K562 (cell line): ENCODE results near the gene NLRX1. TPM values are rescaled to one million over a fixed set of nuclear protein-coding genes. Genes with fewer than 3 reads are reported as not detected.

Experiments used
- BACH1 ChIP-seq: fragments of 200-800 bp; sonication (Bioruptor generic); IDR thresholded peaks from 2 replicates; pipeline ENCODE4 v1.6.1; 2016; ENCODE audit warnings: missing genetic modification characterization, missing compliant biosample characterization
- CHD7 ChIP-seq: fragments of 200-600 bp; sonication (generic); IDR thresholded peaks from one replicate; pipeline ENCODE4 v1.6.1; 2012; ENCODE audit warnings: mild to moderate bottlenecking, low read depth, low read length, inconsistent platforms
- PHF20 ChIP-seq: fragments of 450-650 bp; IDR thresholded peaks from 2 replicates; pipeline ENCODE4 v1.6.1; 2018; ENCODE audit not compliant: partially characterized antibody
- PHF21A ChIP-seq: fragments of 450-650 bp; IDR thresholded peaks from 2 replicates; pipeline ENCODE4 v1.6.1; 2017; ENCODE audit warnings: low read depth, borderline replicate concordance
- POLR2AphosphoS2 ChIP-seq: IDR thresholded peaks from 2 replicates; pipeline ENCODE4 v1.6.1; 2012; ENCODE audit warnings: low read length, improper control_type of control experiment
- RCOR1 ChIP-seq, 2 experiments: IDR thresholded peaks; 2 replicates each; pipeline ENCODE4 v1.6.1; 2012; ENCODE audit warnings: low read depth in 2 of 2, low read length in 2 of 2, borderline replicate concordance in 1 of 2, improper control_type of control experiment in 1 of 2
- SAP30 ChIP-seq: fragments of 200-600 bp; sonication (generic); IDR thresholded peaks from 2 replicates; pipeline ENCODE4 v1.6.1; 2012; ENCODE audit warnings: borderline replicate concordance, low read depth, mild to moderate bottlenecking, moderate library complexity, low read length, control low read depth, inconsistent platforms; ENCODE audit not compliant: insufficient read depth, poor library complexity, severe bottlenecking
- SMARCE1 ChIP-seq: fragments of 450-650 bp; IDR thresholded peaks from 2 replicates; pipeline ENCODE4 v1.7.1; 2016; ENCODE audit warnings: mild to moderate bottlenecking
- TAF7 ChIP-seq: fragments of 450-650 bp; IDR thresholded peaks from 2 replicates; pipeline ENCODE4 v1.6.1; 2016; ENCODE audit warnings: missing genetic modification characterization, missing compliant biosample characterization
- polyA plus RNA-seq, 8 experiments: library from polyadenylated mRNA; depleted of rRNA in 4 of 8; stranded (reverse) in 5 of 8; unstranded in 3 of 8; fragments of >200 nt; fragmentation: Nextera tagmentation in 2 of 8; fragmentation: Illumina TruSeq in 1 of 8; extraction: Ambion mirVana in 2 of 8; extraction: Trizol in 1 of 8; gene quantifications; 2 replicates each; pipeline versions ENCODE4 v1.2.1 to v1.2.3, GENCODE V29; 2011 to 2014; ENCODE audit warnings: inconsistent platforms in 1 of 8, missing spikeins in 1 of 8
- total RNA-seq, 7 experiments: library from RNA; depleted of rRNA in 6 of 7; stranded (reverse); fragments of >200 nt in 6 of 7; fragmentation: Illumina TruSeq in 2 of 7; extraction: Trizol in 2 of 7; gene quantifications; 2 replicates each; pipeline versions ENCODE4 v1.2.1 to v1.2.3, GENCODE V29; 2011 to 2021; ENCODE audit warnings: low replicate concordance in 1 of 7
- TF ChIP-seq, protein P1 (sequence below): fragments of 250-450 bp; sonication (Bioruptor Pico); IDR thresholded peaks from 2 replicates; pipeline ENCODE4 v1.8.0; 2022; ENCODE audit warnings: moderate library complexity, mild to moderate bottlenecking, inconsistent platforms
- TF ChIP-seq, protein P2 (sequence below): fragments of 250-450 bp; sonication (Bioruptor Pico); IDR thresholded peaks from 2 replicates; pipeline ENCODE4 v1.9.0; 2021; ENCODE audit warnings: mild to moderate bottlenecking, inconsistent platforms
- TF ChIP-seq, protein P3 (sequence below): fragments of 250-450 bp; sonication (Bioruptor Pico); IDR thresholded peaks from 2 replicates; pipeline ENCODE4 v1.8.0; 2022; ENCODE audit warnings: inconsistent platforms, mild to moderate bottlenecking, moderate library complexity, borderline replicate concordance

The NLRX1 gene
- total and polyA plus RNA-seq, 9 of the 15 experiments (the other 6 are each of a cell fraction or from before 2014, with no cell fraction given) = 0.04 to 2.3 (median 0.69) TPM

DNA sequence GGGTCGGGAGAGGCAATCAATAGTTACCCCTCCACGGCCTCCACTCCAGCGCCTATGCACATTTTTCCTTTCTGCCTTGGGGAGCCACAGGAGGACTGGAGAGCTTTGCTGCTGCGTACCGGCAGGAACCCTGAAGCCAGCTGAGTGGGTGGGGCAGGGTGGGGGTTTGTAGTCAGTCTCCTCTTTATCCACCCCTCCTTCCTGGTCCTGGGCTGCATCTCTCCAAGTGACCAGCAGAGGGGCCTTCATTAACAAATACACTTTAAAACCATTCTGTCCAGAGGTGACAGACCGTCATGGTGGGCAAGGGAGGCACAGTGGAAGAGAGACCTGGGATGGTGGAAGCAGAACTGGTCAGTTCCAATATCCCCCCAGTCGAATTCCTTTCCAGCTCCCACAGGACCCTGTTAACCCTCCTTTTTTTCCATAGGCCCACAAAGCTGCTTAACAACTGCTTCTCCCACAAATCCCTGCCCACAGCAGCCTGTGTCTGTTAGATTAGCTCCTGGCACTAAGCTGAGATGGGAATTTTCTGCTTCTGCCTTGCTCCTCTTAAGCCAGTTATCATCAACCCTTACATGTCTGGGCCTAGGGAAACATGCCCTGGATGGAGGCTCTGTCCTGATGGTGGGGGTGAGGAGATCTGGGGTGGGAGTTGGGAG is 23.6 kb upstream of the NLRX1 start (continued):
- peak in 1 of 2 experiments; percentile 59; a peak in 2 of 4 replicates for TF ChIP-seq RCOR1 (IDR thresholded peaks at IDR 0.05; ENCODE audit: borderline replicate concordance in 1 of 2, low read depth in 2 of 2, low read length in 2 of 2)
- TF ChIP-seq PHF20 = no peak
- TF ChIP-seq, protein P1, sequence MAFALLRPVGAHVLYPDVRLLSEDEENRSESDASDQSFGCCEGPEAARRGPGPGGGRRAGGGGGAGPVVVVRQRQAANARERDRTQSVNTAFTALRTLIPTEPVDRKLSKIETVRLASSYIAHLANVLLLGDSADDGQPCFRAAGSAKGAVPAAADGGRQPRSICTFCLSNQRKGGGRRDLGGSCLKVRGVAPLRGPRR = no peak
- no peak for TF ChIP-seq SAP30
- TF ChIP-seq BACH1 = no peak
- TF ChIP-seq POLR2AphosphoS2 = no peak
- TF ChIP-seq PHF21A = no peak
- TF ChIP-seq, protein P2, sequence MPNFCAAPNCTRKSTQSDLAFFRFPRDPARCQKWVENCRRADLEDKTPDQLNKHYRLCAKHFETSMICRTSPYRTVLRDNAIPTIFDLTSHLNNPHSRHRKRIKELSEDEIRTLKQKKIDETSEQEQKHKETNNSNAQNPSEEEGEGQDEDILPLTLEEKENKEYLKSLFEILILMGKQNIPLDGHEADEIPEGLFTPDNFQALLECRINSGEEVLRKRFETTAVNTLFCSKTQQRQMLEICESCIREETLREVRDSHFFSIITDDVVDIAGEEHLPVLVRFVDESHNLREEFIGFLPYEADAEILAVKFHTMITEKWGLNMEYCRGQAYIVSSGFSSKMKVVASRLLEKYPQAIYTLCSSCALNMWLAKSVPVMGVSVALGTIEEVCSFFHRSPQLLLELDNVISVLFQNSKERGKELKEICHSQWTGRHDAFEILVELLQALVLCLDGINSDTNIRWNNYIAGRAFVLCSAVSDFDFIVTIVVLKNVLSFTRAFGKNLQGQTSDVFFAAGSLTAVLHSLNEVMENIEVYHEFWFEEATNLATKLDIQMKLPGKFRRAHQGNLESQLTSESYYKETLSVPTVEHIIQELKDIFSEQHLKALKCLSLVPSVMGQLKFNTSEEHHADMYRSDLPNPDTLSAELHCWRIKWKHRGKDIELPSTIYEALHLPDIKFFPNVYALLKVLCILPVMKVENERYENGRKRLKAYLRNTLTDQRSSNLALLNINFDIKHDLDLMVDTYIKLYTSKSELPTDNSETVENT (CRISPR knock-in tag) = no peak
- no peak for TF ChIP-seq SMARCE1
- TF ChIP-seq, protein P3, sequence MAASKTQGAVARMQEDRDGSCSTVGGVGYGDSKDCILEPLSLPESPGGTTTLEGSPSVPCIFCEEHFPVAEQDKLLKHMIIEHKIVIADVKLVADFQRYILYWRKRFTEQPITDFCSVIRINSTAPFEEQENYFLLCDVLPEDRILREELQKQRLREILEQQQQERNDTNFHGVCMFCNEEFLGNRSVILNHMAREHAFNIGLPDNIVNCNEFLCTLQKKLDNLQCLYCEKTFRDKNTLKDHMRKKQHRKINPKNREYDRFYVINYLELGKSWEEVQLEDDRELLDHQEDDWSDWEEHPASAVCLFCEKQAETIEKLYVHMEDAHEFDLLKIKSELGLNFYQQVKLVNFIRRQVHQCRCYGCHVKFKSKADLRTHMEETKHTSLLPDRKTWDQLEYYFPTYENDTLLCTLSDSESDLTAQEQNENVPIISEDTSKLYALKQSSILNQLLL (CRISPR knock-in tag) = no peak
- TF ChIP-seq TAF7 (tag) = no peak
- no peak for TF ChIP-seq CHD7
